Glomerular visceral epithelial cell (primary cell): ENCODE data around the gene MEG3.
A peak's percentile ranks its signal among the peaks of the same experiment; 100 is the strongest.

ENCODE experiments used
- DNase-seq: peaks from one replicate; pipeline ENCODE4 v3.0.0-alpha.2; 2016; ENCODE audit errors: extremely low spot score

Gene MEG3

DNA sequence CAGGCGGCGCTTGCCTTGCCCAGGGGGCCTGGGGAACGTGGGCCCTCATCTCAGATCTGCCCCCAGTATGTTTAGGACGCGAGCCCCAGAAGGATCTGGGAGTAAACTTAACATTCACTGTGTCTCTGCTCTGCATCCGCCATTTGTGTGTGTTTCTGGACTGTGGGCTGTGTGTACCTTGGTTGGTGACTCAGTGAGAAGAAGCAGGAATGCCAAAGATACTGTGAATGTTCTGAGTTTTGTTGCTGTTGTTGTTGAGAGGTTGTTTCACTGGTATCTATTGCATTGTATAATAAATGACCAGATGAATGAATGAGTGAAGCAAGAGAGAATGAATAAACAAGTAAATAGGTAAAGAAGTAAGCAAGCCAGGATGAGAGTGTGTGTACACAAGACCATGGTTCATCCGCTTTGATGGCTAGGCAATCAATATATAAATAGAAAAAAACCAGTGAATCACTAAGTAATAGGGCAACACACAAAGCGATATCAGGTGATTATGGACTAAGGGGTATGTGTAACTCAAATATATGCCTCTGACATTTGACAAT, 20.5 kb downstream of the MEG3 start:
- DNase-seq = no peak

GRCh38 chr14:100849115-100849781, 23.3 kb downstream of the MEG3 start:
- no peak for DNase-seq

GRCh38 chr14:100850841-100851585, 25.1 kb downstream of the MEG3 start:
- peak; percentile 33 for DNase-seq

- DNase-seq = no peak
Measured at GRCh38 chr14:100851586-100851916, 25.6 kb downstream of the MEG3 start.

- no peak for DNase-seq
Measured at GRCh38 chr14:100851946-100852620, 26.2 kb downstream of the MEG3 start.

DNA sequence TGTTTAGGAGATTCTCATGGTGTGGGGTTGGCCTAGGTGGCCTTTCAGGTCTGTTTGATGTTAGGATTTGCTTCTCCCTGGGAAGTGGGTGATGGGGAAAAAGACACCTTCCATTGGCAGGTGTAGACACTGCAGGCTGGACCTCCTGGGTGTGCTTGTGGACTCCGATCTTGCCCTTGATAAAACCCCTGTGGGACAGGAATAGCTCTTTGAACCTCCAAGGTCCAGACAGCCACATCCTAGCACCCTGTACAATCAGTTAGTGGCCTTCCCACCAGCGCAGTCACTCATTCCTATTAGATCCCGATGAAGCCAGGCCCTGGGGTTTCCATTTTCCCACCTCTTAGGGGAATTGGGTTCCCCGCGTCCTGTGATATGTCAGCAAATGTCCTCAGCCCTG, 28.5 kb downstream of the MEG3 start:
- DNase-seq = no peak

GRCh38 chr14:100855256-100855930, 29.5 kb downstream of the MEG3 start:
- DNase-seq = no peak

- no peak for DNase-seq
Measured at GRCh38 chr14:100856056-100856950, 30.4 kb downstream of the MEG3 start.

- no peak for DNase-seq
Measured at GRCh38 chr14:100857233-100857922, 31.5 kb downstream of the MEG3 start.

- DNase-seq = no peak
Measured at GRCh38 chr14:100857923-100858837, 32.3 kb downstream of the MEG3 start.

GRCh38 chr14:100858838-100859220, 32.9 kb downstream of the MEG3 start:
- no peak for DNase-seq

DNA sequence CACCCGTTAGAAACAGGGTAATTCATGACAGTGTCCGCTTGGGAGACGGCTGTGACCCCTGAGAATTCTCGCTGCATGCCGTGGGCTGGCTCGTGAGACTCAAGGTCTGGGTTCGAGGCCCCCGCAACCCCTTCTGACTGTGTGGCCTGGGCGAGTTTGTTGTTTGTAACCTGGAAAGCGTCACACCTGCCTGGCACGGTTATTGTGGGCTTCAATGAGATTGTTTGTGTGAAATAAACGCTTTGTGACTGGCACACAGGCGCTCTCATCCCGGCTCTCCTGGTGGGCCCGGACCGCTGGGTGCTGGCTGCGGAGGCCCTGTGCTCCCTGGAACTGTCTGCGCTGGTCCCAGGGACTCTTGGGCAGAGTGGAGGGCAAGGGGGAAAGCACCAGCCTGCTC, 33.9 kb downstream of the MEG3 start:
- no peak for DNase-seq

DNA sequence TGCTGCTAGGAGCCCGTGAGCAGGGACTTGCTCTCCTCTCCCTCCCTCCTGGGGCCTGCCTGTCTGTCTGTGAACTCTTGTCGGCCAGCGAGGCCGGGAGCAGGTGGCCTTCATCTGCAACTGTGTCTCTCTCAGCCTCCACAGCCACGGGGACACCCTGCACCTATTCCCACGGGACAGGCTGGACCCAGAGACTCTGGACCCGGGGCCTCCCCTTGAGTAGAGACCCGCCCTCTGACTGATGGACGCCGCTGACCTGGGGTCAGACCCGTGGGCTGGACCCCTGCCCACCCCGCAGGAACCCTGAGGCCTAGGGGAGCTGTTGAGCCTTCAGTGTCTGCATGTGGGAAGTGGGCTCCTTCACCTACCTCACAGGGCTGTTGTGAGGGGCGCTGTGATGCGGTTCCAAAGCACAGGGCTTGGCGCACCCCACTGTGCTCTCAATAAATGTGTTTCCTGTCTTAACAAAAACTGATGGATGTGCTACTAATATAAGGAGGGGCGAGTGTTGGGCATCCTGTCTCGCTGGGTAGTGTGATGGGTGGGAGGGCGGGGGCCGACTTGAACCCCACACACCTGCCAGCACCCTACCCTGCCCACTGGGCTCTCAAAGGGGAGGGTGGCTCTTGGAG, 34.8 kb downstream of the MEG3 start:
- no peak for DNase-seq

- DNase-seq = no peak
Measured at GRCh38 chr14:100861188-100861936, 35.4 kb downstream of the MEG3 start.

DNA sequence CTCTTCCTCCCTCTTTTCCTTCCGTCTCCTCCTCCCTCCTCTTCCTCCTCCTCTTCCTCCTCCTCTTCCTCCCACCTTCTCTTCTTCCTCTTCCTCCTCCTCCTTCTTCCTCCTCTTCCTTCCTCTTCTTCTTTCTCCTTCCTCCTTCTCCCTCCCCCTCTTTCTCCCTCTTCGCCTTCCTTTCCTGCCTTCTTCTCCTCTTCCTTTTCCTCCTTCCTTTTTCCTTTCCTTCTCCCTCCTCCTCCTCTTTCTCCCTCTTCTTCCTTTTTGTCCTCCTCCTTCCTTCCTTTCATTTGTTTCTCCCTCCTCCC, 36.0 kb downstream of the MEG3 start:
- no peak for DNase-seq

- no peak for DNase-seq
Measured at GRCh38 chr14:100862277-100862676, 36.4 kb downstream of the MEG3 start.

GRCh38 chr14:100862793-100863192, 36.9 kb downstream of the MEG3 start:
- no peak for DNase-seq

- no peak for DNase-seq
Measured at GRCh38 chr14:100864206-100864605, 38.3 kb downstream of the MEG3 start.
